Measurements from ENCODE around the gene BRI3. TPM values are rescaled to one million over a fixed set of nuclear protein-coding genes. Genes with fewer than 3 reads are reported as not detected.

Gene BRI3
- total and polyA plus RNA-seq, 2 of the 4 experiments (the other 2 are of a cell fraction) = 24.7 to 68.3 TPM

- WGBS, 2 experiments (ENCODE audit: extremely low coverage in 2 of 2, insufficient read length in 1 of 2) = 90% methylated on average over 3 of the region's 9 CpGs; no CpG with 5 or more reads in 1 of the 2 experiments
- H3K4ac ChIP-seq (ENCODE audit: low read depth, low read length) = no peak overlapping the region
- H3K14ac ChIP-seq (replicated peaks; ENCODE audit: low read depth, low read length) = no peak overlapping the region
- ATAC-seq (ENCODE audit: low read depth) (no peak), DNase-seq (no peak)
- no peak overlapping the region for H4K8ac ChIP-seq (ENCODE audit: low read depth in 2 of 2, low read length in 2 of 2)
- ChIA-PET CTCF (no interaction called here), POLR2A (ENCODE audit: unreplicated experiment) (no interaction called here)
- H3K56ac ChIP-seq (ENCODE audit: extremely low read depth, insufficient read depth, low read length) = no peak overlapping the region
- peaks cover 0 to 22% of the 10 kb centered on the region in 2 experiments; a peak in 2 of 4 replicates for H3K79me1 ChIP-seq (ENCODE audit: low read depth in 1 of 2, low read length in 2 of 2)
- no peak overlapping the region for H3K27ac ChIP-seq (ENCODE audit: insufficient read depth, low read length)
- H3K27me3 ChIP-seq (ENCODE audit: control insufficient read depth, insufficient read depth, low read length) = no peaks in the 10 kb centered on the region
- H3K9ac ChIP-seq (ENCODE audit: low read depth, low read length) = no peak overlapping the region
- no peak overlapping the region for H3K23ac ChIP-seq (ENCODE audit: low read depth, low read length)
- TF ChIP-seq SMC3 (IDR thresholded peaks at IDR 0.05; ENCODE audit: low read depth, low read length) = no peak
- H4K20me1 ChIP-seq (ENCODE audit: insufficient read depth, low read length) = no peaks in the 10 kb centered on the region
- dilution Hi-C loops (cut with HindIII; ENCODE audit: low sequenced_read_pairs, unreplicated experiment) (no loop called here), in situ Hi-C loops (cut with MboI; ENCODE audit: low sequenced_read_pairs) (loop anchor here (25.0 kb wide), 1 partner anchor 418 kb away; no protein-coding TSS in a partner anchor), intact Hi-C loops (cut with micrococcal nuclease) (no loop called here)
- H3K4me3 ChIP-seq (ENCODE audit: insufficient read depth, low read depth, low read length) = no peak overlapping the region
- BruUV-seq (replicated peaks) = no TSS peak
- H2BK120ac ChIP-seq (ENCODE audit: low read depth, low read length) = no peak overlapping the region
- H3K36me3 ChIP-seq (ENCODE audit: control insufficient read depth, insufficient read depth, low read length) = no peaks in the 10 kb centered on the region
- H3K18ac ChIP-seq (ENCODE audit: low read depth, low read length) = no peak overlapping the region
- peaks cover 14% of the 10 kb centered on the region for H3K9me1 ChIP-seq (ENCODE audit: insufficient read depth, low read length)
- no peak overlapping the region for H2AK5ac ChIP-seq (ENCODE audit: low read depth, low read length)
- no peak overlapping the region for H3K4me2 ChIP-seq (ENCODE audit: low read depth, low read length)
- no peak overlapping the region for H2BK5ac ChIP-seq (ENCODE audit: low read depth, low read length, poor library complexity, severe bottlenecking)
- no peak overlapping the region for H2AFZ ChIP-seq (replicated peaks; ENCODE audit: low read length, poor library complexity)
- H4K5ac ChIP-seq (ENCODE audit: low read depth, low read length) = no peak overlapping the region
- H3K4me1 ChIP-seq (ENCODE audit: control insufficient read depth, insufficient read depth, low read length) = no peaks in the 10 kb centered on the region; the same call in 1 of the 2 replicates
- H3K9me3 ChIP-seq (ENCODE audit: control insufficient read depth, insufficient read depth, low read length) = no peaks in the 10 kb centered on the region
- H2BK20ac ChIP-seq (ENCODE audit: low read depth, low read length) = no peak overlapping the region
- no peak overlapping the region for H2BK15ac ChIP-seq (ENCODE audit: low read depth, low read length)
- H4K91ac ChIP-seq (ENCODE audit: insufficient read depth, low read depth, low read length) = no peak overlapping the region
- no peak overlapping the region for H2AK9ac ChIP-seq (replicated peaks; ENCODE audit: low read depth, low read length, poor library complexity)
Observed at GRCh38 chr7:98319176-98319575, 37.7 kb downstream of the BRI3 start.

Measured in IMR-90 (cell line).